Motor neuron (in vitro differentiated cells): ENCODE measurements around the gene RD3L. TPM values are rescaled to one million over a fixed set of nuclear protein-coding genes. Genes with fewer than 3 reads are reported as not detected.

Experiments
- ATAC-seq, 8 experiments: fragments of 200-7000 bp; cut with Tn5 transposase; replicated peaks in 6 of 8; 2 replicates each; pipeline ENCODE4 v1.8.0; 2021; ENCODE audit warnings: mild to moderate bottlenecking in 8 of 8, moderate library complexity in 8 of 8
- H3K27ac ChIP-seq, 2 donors: fragments of 250-450 bp; sonication (Bioruptor Pico); 2 replicates each; pipeline ENCODE4 v1.9.0; 2021; ENCODE audit warnings: antibody characterized with exemption in 2 of 2, mild to moderate bottlenecking in 2 of 2, moderate library complexity in 1 of 2
- H3K4me1 ChIP-seq, 2 donors: fragments of 250-450 bp; sonication (Bioruptor Pico); replicated peaks in 1 of 2; 2 replicates each; pipeline ENCODE4 v1.6.1; 2021; ENCODE audit warnings: antibody characterized with exemption in 2 of 2, mild to moderate bottlenecking in 2 of 2, moderate library complexity in 1 of 2
- H3K4me3 ChIP-seq, 5 donors: fragments of 250-450 bp; sonication (Bioruptor Pico); 2 replicates each; pipeline ENCODE4 v1.9.0; 2021; ENCODE audit warnings: antibody characterized with exemption in 5 of 5, mild to moderate bottlenecking in 5 of 5, moderate library complexity in 4 of 5
- WGBS, 10 experiments: fragments of 450-650 bp; shearing (Covaris generic); methylation state at CpG; one replicate each; pipeline ENCODE4 v1.0.0; 2022; 5-methylcytosine and 5-hydroxymethylcytosine counted together
- in situ Hi-C, 9 experiments: fragments of 400-800 bp; cut with MboI; loops; one replicate each; pipeline ENCODE4 v1.15.0; 2021; ENCODE audit warnings: low sequenced_read_pairs in 9 of 9, low pct_unique_long_range_greater_than_20kb in 2 of 9; ENCODE audit not compliant: unreplicated experiment in 9 of 9
- total RNA-seq, 8 experiments: library from RNA; unstranded; fragments of 300-600 nt; gene quantifications; 2 replicates each; pipeline versions ENCODE4 v1.2.3 to v1.2.4, GENCODE V29; 2022

The RD3L gene
- total RNA-seq, 8 experiments from 2014 or later: 0.21 TPM; not detected in 7

DNA sequence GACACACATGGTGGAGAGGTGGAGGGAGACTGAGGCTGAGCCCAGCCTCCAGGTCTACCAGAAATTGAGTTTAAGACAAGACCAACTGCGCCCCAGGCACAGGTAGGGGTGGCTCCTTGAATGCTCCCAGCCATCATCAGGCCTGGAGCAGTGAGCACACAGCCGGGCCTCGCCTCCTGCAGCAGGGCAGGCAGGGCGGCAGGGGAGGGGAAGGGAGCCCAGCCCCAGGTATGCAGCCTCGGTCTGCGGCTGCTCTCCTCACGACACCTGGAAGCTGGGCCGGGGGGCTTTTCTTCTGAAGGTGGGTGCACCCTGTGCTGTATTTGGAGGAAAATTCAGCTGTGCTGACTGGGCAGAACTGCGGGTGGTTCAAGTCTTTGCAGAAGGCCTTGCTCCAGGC is 43.6 kb downstream of the RD3L start:
- no peak overlapping the region for H3K27ac ChIP-seq
- no peak overlapping the region for H3K4me3 ChIP-seq
- in situ Hi-C loops: no loop called here
- no peaks in the 10 kb centered on the region for H3K4me1 ChIP-seq
- ATAC-seq: no peak
- 80% methylated on average over 1 to 2 of the region's 9 CpGs; no CpG with 5 or more reads in 8 of the 10 experiments for WGBS, 10 experiments

DNA sequence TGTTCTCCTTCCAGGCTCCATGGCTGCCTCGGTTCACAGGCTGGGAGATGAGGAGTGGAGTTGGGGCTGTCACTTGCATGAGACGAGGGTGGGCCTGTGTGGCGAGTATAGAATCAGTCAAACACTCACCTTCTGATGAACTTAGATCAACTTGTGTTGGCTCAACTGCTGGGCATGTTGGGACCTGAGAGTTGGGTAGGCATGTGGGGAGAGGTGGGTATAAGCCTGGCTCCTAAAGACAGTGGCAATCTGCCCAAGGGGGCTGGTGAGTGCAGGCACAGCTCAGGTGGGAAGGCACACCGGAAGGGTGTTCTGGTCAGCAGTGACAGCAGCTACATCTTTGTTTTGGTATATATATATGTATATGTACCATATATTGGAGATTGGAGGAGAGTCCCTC is 44.1 kb downstream of the RD3L start:
- WGBS, 10 experiments: 82 to 100% methylated on average over 1 to 2 of the region's 4 CpGs; no CpG with 5 or more reads in 8 of the 10 experiments
- no peak for ATAC-seq
- in situ Hi-C loops: no loop called here
- H3K27ac ChIP-seq: no peak overlapping the region
- no peaks in the 10 kb centered on the region for H3K4me1 ChIP-seq
- H3K4me3 ChIP-seq: no peak overlapping the region

DNA sequence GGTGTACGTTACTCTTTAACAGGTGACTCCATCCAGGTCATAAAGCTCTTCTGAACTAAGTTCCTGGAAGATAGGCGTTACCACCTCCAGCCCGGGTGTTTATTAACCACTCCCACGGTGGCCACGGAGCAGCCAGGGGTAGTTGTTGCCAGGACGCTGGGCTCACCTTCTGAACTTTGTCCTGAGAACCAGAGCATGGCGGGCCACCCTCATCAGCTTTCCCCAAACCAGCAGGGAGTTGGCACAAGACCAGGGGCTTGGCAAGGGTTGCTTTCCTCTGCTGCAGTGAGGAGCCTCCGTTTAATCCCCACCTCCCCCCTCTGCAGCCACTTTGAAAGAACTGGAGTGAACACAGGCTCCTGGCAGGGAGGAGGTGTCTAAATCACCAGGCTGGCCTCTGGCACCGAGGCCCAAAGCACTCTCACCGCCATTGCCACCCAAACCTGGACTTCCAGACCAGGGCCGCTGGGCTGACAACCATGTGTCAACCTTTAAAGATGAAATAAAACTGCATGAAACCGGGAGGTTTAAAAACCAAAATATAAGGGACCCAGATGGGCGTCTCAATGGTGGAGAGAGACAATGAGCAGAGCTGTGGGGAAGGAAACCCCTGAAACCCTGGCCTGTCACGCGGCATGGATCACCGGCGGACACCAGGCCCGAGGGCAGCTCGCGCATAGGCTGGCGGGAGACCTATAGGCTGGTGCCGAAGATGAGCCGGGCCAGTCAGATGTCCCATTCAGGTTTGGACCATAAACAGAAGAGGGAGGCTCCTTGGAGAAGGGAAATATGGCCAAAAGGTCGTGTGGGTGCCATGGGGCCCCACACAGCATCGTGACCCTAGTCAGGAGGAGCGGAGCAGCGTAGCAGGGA is 45.0 kb downstream of the RD3L start:
- no peak overlapping the region for H3K27ac ChIP-seq
- no peak for ATAC-seq
- in situ Hi-C loops: no loop called here
- H3K4me1 ChIP-seq: no peaks in the 10 kb centered on the region
- no peak overlapping the region for H3K4me3 ChIP-seq
- WGBS, 10 experiments: 17 to 100% (median 81%) methylated on average over 1 to 13 of the region's 27 CpGs; no CpG with 5 or more reads in 2 of the 10 experiments

DNA sequence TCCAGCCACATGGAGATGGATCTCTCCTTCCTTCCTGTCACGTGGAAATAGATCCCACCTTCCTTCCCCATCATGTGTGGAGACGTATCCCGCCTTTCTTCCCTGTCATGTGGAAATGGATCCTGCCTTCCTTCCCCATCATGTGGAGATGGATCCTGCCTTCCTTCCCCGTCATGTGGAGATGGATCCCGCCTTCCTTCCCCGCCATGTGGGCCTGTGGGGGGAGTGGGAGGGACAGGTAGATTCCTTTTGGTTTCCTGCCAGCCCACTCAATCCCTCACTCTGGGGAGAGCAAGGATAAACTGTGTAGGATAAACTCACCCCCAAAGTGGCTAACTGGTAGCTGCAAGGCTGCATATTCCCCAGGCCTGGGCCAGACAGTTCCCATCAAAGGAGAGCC is 45.8 kb downstream of the RD3L start:
- H3K4me1 ChIP-seq: no peaks in the 10 kb centered on the region
- ATAC-seq: no peak
- no peak overlapping the region for H3K27ac ChIP-seq
- H3K4me3 ChIP-seq: no peak overlapping the region
- in situ Hi-C loops: no loop called here
- 38 to 100% (median 67%) methylated on average over 1 to 6 of the region's 6 CpGs; no CpG with 5 or more reads in 4 of the 10 experiments for WGBS, 10 experiments

DNA sequence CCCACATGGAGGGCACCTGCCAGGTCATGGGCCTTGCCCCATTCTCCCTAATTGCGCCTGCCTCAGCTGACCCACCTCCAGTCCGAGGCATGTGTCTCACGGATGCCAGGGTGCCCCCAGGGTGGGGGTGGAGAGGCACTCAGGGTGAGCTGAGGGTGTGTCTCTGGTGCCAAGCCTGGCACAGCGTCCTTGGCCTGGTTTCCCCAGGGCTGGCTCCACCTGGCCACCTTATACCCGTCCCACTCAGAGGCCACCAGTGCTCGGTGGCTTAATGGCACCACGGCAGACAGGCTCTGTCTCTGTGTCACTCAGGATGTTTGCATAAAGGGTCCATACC is 47.6 kb downstream of the RD3L start:
- ATAC-seq: no peak
- in situ Hi-C loops: no loop called here
- 14 to 79% methylated on average over 1 to 4 of the region's 7 CpGs; no CpG with 5 or more reads in 8 of the 10 experiments for WGBS, 10 experiments
- no peak overlapping the region for H3K4me3 ChIP-seq
- no peaks in the 10 kb centered on the region for H3K4me1 ChIP-seq
- H3K27ac ChIP-seq: no peak overlapping the region

DNA sequence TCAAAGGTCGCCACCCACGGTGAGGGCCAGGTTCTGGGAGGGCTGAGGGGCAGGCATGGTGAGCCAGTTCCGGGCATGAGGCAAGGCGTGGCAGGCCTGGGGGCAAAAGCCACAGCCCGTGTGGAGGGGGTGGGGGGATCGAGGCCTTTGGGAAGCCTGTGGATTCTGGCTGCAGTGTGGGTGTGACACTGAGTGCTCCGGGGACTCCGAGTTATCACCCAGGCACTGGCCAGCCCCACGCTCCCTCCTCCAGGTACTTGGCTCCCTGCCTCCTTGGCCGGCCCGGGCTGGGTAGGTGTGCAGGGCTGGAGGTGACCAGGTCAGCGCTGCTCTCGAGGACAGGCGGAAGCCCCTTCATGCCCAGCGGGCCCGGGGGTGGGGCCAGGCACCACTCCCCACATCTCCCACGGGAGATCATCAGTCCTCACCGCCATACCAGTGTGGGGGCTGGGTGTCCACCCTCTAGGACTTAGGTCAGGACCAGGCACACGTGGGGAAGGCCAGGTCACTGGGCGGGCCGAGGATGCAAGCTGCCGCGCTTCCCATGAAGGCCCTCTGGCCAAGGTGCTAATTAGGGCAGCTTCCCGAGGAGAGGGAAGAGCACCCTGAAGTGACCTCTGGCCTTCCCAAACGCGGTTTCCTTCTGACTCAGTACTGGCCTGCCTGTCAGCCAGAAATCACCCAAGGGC is 48.2 kb downstream of the RD3L start:
- WGBS, 10 experiments: 8 to 100% (median 67%) methylated on average over 2 to 7 of the region's 26 CpGs; no CpG with 5 or more reads in 5 of the 10 experiments
- no peaks in the 10 kb centered on the region for H3K4me1 ChIP-seq
- no peak for ATAC-seq

DNA sequence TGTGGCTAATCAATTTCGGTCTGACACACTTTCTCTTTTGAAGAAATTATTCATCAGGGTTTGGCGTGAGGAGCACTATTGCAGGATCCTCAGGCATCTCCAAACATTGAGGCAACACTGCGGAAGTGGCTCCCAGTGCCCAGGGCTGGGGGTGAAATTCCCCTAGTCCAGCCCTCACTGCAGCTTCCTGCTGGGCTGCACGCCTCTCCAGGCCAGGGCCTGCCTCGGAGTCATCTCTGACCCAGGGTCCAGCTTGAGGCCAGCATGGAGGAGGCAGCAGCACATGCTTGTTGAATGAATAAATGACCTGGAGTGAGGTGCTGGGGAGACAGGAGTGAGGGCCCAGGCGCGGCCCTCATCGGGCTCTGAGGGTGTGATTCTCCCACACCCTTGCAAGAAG is 50.1 kb downstream of the RD3L start:
- no peak for ATAC-seq
- in situ Hi-C loops: no loop called here
- Histone ChIP-seq H3K27ac (no peak overlapping the region), H3K4me3 (no peak overlapping the region), H3K4me1 (no peaks in the 10 kb centered on the region)
- WGBS, 10 experiments: 29 to 83% (median 40%) methylated on average over 1 to 3 of the region's 8 CpGs; no CpG with 5 or more reads in 5 of the 10 experiments

More for the DNA sequence above, 48.2 kb downstream of the RD3L start:
- in situ Hi-C loops: no loop called here
- no peak overlapping the region for H3K4me3 ChIP-seq
- H3K27ac ChIP-seq: no peak overlapping the region

DNA sequence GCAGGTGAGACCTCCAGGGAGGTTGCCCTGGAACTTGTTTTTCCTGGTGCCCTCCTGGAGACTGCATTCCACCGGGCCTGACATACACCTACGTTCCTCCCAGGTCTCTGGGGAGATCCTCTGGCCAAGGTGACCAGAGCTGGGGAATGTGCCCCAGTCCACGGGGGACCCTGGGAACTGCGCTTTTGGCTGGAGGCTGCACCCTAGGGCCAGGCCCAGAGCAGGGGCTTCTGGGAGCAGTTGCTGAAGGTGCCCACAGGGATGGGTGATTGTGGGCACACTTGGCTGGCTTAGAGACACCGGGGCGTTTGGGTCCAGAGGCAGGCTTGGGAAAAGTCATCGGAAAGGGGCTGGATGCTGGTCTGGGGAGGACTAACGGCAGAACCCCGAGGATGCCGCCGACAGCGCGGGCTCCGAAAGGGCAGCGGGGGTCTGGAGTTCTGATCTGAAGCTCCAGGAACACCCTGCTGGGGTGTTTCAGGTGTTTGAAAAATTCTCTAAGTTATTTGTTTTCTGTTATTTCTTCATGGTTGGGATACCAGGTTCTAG is 50.6 kb downstream of the RD3L start:
- H3K4me1 ChIP-seq: no peaks in the 10 kb centered on the region
- H3K4me3 ChIP-seq: no peak overlapping the region
- in situ Hi-C loops: no loop called here
- 73 to 100% (median 90%) methylated on average over 1 to 6 of the region's 15 CpGs; no CpG with 5 or more reads in 3 of the 10 experiments for WGBS, 10 experiments
- no peak overlapping the region for H3K27ac ChIP-seq
- no peak for ATAC-seq

DNA sequence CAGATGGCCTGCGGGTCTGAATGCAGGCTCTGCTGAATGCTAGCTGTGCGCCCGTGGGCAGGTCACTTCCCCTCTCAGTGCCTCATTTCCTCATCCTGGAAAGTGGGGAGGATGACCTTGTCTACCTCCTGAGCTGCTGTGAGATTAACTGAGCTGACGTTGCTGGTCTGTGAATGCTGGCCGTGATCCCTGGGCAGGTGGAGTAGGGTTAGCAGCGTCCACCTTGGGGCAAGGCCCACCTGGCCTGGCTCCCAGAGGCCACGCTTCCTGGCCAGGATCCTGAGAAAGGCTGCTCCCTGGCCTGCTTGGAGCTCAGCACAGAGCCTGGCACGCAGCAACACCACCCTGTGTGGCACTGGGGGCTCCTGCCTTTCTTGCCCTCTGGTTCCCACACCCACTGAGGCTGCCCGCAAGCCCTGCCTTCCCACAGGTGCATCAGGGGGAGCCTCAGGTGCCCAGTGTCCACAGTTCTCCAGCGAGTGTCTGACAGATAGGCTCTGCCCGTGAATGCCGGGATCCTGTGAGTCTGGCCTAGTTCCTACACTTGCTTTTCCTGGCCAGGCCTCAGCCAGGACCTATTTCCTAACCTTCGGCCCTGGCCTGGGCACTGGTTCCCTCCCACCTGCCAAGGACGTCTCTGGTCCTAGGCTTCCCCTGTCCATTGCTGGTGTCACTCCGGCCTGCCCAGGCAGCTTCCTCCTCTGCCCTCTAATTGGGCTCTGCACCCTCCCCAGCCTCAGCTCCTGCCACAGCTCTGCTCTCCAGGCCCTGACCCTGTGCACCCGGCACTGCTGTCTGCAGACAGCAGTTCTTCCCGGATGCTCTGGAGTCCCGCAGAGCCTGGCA is 51.3 kb downstream of the RD3L start:
- in situ Hi-C loops: no loop called here
- ATAC-seq: no peak
- 50 to 93% (median 80%) methylated on average over 2 to 4 of the region's 18 CpGs; no CpG with 5 or more reads in 3 of the 10 experiments for WGBS, 10 experiments

More for the DNA sequence above, 51.3 kb downstream of the RD3L start:
- Histone ChIP-seq H3K27ac (no peak overlapping the region), H3K4me1 (no peaks in the 10 kb centered on the region), H3K4me3 (no peak overlapping the region)

Other genes with a start within 250 kb of the RD3L start
- 10 to 100 TPM in 3 of 8 experiments, 1 to 10 TPM in 5; 5.5 to 31.2 (median 7.5) TPM for gene XRCC3, start 227.1 kb downstream of the RD3L start, total RNA-seq
- gene ZFYVE21, start 226.7 kb downstream of the RD3L start, total RNA-seq: 10 to 100 TPM; 18.3 to 41.8 (median 29.6) TPM
- 10 to 100 TPM in 1 of 8 experiments, 1 to 10 TPM in 7; 3.0 to 10.6 (median 8.6) TPM for gene PPP1R13B, start 95.0 kb downstream of the RD3L start, total RNA-seq
- under 1 TPM in 1 of 8 experiments, not detected in 7; 0.33 TPM for gene TDRD9, start 14.1 kb downstream of the RD3L start, total RNA-seq
- gene ASPG, start 143.2 kb upstream of the RD3L start, total RNA-seq: 1 to 10 TPM in 1 of 8 experiments, under 1 TPM in 6, not detected in 1; 0.05 to 1.1 (median 0.25) TPM
- gene KIF26A, start 196.1 kb upstream of the RD3L start, total RNA-seq: 10 to 100 TPM in 4 of 8 experiments, 1 to 10 TPM in 1, under 1 TPM in 3; 0.20 to 14.2 (median 8.2) TPM